Inferior parietal cortex (tissue), 1 donor: Measurements from ENCODE around the gene BLM.

ENCODE experiments used
- DNase-seq: peaks from one replicate; pipeline ENCODE4 v3.0.0-alpha.2; 2016; ENCODE audit errors: extremely low spot score

The BLM gene

GRCh38 chr15:90790057-90790456 lies 72.9 kb downstream of the BLM start:
- peak; percentile 13 for DNase-seq

DNA sequence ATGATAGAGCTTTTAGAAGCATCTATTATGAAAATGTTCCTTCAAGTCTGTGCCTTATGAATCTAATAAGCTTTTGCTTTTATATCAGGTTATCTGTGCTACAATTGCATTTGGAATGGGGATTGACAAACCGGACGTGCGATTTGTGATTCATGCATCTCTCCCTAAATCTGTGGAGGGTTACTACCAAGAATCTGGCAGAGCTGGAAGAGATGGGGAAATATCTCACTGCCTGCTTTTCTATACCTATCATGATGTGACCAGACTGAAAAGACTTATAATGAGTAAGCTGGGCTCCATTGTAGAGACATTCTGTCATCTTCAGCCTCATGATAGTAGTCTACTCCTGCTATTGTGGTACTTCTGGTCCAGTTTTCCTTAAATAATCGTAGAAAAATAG lies 73.4 kb downstream of the BLM start:
- DNase-seq, result peak; percentile 16

DNA sequence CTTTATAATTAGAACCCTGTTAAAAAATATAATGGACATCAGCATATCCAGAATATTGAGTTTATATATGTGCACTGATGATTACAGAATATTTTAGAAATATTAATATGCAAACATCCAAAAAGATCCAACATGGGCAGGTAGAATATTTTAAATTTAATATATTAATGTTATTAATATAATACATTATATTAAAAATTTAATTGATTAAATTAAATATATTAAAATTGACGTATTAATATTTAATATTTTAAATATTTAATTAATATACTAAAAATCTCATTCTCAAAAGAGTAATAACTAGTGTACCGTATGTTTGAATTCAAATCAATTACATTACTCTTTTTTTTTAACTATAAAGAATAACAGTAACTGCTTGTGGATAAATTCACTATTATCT lies 77.4 kb downstream of the BLM start:
- no peak for DNase-seq

- DNase-seq, result no peak
Observed at GRCh38 chr15:90799639-90800170, 82.6 kb downstream of the BLM start.

GRCh38 chr15:90801803-90802202 lies 84.7 kb downstream of the BLM start:
- no peak for DNase-seq

DNA sequence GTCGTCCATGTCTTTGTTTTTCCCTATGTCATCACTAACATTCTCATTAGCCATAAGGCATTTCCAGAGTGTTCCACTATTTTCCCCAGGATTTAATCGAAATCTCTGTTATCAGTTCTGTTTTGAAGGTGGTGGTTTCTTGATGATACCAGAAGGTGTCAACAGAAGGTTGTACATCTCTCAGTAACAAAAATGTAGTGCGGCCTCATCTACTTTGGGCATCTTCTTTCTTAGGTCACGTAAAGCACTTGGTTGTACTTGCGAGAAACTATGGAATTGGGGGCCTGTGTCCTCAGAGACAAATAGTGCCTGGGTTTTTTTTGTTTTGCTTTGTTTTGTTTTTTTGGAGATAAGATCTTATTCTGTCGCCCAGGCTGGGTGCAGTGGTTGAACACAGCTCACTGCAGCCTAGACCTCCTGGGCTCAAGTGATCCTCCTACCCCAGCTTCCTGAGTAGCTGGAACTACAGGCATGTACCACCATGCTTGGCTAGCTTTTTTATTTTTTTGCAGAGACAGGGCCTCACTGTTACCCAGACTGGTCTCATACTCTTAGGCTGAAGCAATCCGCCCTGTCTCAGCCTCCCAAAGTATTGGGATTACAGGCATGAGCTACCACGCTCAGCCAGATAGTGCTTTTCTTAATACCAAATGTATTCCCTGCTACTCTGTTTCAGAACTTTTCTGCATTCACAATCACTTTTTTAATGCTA lies 90.1 kb downstream of the BLM start:
- no peak for DNase-seq

DNA sequence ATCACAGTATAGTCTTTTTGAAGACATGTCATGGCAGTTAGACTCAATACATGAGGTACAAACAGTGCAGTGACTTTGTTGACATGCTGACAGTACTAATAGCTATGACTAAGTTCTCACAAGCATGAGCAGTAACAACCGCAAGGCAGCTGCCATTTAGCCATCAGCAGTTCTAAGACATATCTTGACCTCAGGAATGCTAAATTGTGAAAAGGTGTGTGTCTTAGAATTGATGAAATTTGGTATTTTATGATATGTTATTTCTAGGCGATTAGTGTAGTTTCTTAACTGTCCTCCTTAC lies 90.6 kb downstream of the BLM start:
- no peak for DNase-seq

DNA sequence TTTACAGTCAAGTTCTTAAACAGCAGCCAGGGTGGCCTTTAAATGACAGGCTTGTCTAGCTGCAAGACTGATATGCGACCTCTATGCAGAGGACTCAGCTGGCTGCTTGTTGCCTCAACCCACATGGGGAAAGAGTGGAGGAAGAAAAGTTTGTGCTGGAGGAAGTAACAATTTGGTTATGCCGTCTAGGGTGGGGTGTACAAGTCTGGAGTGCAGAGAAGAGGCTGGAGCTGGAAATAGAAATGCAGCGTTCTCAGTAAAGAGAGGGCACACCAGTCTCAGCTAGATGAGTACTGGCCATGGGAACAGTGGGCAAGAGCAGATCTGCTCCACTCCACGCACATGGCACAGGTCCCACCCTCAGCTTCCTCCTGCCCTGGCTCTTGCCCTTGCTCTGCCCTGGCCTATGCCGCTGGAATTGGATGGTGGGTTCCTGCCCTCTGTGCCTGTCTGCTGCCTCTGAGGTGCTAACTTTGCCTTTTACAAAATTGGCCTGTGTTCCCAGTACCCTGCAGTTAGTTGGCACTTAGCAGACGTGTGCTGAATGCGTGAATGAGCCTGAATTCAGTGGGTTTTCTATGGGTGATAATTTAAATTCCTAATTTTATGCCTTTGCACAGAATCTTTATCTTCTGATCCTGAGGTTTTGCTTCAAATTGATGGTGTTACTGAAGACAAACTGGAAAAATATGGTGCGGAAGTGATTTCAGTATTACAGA lies 91.5 kb downstream of the BLM start:
- no peak for DNase-seq

DNA sequence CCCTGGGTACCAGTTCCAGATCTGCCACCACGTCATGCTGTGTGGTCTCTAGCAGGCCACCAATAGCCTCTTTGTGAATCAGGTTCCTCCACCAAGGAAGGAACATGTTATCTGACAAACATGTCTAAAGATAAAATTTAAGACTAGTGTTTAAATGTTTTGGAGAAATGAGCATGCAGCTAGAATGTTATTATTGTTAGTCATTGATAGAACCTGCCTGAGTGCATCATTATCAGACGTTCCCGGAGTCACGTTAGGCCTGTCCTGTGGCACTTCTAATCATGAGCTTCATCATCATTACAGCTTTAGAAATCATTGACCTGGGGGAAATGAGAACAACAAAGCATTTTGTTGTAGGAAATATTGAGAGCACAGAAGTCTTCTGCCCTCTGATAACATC lies 92.4 kb downstream of the BLM start:
- no peak for DNase-seq

- no peak for DNase-seq
Observed at GRCh38 chr15:90810354-90810753, 93.2 kb downstream of the BLM start.

- no peak for DNase-seq
Observed at GRCh38 chr15:90812171-90812957, 95.2 kb downstream of the BLM start.

GRCh38 chr15:90812958-90813265 lies 95.8 kb downstream of the BLM start:
- no peak for DNase-seq

DNA sequence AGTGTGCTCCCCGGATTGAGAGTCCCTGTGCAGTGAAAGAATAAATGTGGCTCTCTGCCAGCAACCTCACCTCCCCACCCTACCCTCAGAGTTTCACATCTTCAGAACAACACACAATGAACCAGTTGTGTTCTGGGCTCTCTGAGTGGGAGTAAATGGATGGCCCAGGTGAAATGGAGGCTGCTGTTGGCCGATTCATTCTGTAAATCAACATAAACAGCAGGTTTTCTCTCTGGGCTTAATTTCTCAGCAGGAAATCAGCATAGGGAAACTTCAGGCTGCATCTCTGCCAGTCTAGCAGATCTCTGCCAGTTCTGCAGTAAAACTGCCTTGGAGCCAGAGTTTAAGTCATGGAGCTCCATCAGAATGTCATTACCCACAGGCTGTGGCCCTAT lies 96.6 kb downstream of the BLM start:
- DNase-seq, result no peak

DNA sequence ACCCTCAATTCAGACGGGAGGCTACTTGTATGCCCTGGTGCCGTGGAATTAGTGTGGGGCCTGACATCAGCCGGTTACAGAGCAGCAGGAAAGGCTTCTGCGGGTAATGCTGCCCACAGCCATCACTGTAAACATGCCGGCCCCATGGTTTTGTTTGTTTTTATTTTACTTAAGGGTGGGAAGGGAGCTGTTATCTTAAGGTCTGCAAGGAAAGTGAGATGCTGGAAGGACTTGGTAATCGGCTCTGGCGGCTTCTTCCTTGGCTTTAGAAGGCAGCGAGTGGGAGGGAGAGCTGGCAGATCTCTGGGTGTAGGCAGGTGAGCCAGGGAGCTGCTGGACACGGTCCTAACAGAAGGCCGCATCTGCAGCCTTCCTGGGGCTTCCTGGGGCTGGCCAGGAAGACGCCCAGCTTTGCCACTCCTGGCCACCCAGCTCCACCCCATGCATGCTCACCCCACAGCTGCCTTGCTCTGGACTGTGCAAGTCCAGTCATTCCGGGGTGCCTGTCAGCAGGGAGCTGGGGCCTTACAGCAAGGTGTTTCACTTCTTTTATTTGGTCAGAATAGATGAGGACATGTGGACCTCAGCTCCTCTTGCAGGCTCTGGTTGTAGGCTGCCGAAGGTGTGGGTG lies 97.2 kb downstream of the BLM start:
- no peak for DNase-seq

- no peak for DNase-seq
Observed at GRCh38 chr15:90816401-90817116, 99.4 kb downstream of the BLM start.

GRCh38 chr15:90817117-90818057 lies 100.2 kb downstream of the BLM start:
- no peak for DNase-seq

DNA sequence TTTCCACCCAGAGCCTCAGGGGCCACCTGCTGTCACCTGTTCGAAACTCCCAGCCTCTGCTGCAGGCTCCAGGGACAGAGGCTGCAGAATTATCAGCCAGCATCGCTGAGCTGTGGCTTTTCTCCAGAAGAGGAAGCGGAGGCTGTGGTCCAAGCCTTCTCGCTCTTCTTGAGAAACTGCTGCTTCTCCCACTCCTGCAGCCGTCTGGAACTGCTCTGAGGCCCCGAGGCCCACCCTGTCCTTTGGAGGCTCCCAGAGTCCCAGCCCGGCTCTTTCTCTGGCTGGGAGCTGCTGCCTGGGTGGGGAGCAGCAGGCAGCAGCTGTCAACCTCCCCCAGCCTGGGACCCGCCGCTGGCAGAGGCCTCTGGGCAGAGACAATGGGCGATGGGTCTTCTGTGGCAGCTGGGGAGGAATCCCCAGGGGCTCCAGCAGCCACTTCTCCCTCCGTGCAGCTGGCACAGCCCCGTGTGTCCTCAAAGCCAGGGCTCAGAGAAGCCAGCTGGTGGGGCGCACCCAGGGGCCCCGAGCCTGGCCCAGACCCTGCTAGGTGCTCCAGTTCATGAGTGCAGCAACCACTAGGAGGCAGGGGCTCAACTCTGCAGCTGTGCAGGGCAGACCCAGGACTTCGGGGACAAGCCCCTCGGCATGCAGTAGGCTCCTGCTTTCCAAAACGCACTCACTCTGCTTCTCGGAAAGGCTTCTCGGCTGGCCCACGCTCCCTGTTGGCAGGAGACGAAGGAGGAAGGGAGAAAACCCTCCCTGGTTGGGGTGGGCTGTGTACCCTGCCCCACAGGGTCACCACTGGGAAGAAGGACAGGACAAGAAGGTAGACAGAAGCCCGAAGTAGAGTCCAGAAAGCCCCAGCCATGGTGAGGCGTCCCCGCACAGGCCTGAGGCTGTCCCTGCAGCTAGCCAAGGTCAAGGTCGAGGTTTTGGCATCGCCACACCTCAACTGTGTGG lies 101.4 kb downstream of the BLM start:
- DNase-seq, result peak; percentile 37

DNA sequence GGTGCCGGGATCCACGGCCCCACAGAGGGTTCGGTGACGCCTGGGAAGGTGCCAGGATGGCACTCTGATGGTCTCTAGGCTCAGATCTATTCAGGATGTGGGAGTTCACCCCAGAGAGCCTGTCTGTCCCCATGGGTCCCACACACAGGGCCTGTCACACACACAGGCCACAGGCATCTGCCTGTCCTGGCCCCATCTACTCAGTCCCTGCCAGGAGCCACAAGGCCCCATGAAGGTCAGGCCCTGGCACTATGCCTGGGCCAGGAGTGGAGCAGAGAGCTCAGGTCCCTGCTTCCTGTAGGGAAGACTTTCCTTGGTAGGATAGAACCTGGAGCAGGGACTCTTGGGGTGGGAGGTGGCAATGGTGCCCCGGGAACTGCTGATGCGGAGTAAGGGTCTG lies 102.2 kb downstream of the BLM start:
- DNase-seq, result no peak

GRCh38 chr15:90819850-90820249 lies 102.7 kb downstream of the BLM start:
- no peak for DNase-seq
